ENCODE measurements around the gene PHAF1. TPM values are rescaled to one million over a fixed set of nuclear protein-coding genes. Genes with fewer than 3 reads are reported as not detected.

PHAF1 gene
- total RNA-seq, 1 donor from 2014 or later = 10.4 TPM

DNA sequence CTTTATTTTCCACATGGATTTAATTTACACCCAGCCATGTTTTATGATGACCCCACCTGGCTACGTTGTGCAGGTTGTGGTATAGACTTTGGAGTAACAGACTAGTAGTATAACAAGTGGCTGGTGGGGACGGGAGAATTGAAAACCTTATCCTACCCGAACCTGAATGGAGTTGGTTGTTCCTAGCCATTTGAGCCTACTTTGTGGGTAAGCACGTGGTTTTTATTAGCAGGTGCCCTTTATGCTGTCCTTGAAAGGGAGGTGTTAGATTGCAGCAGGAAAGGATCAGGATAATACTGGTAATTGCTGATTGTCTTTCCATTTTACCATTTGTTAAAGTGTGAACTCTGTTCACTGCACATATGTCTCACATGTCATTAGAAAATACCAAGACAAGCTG lies 31.9 kb upstream of the PHAF1 start:
- Histone ChIP-seq H3K4me1 (no peaks in the 10 kb centered on the region), H3K27me3 (ENCODE audit: low read depth) (no peaks in the 10 kb centered on the region), H3K27ac (replicated peaks) (no peak overlapping the region), H3K4me3 (no peak overlapping the region), H3K36me3 (peaks cover 28% of the 10 kb centered on the region), H3K9me3 (replicated peaks) (no peaks in the 10 kb centered on the region)
- TF ChIP-seq, protein P1, sequence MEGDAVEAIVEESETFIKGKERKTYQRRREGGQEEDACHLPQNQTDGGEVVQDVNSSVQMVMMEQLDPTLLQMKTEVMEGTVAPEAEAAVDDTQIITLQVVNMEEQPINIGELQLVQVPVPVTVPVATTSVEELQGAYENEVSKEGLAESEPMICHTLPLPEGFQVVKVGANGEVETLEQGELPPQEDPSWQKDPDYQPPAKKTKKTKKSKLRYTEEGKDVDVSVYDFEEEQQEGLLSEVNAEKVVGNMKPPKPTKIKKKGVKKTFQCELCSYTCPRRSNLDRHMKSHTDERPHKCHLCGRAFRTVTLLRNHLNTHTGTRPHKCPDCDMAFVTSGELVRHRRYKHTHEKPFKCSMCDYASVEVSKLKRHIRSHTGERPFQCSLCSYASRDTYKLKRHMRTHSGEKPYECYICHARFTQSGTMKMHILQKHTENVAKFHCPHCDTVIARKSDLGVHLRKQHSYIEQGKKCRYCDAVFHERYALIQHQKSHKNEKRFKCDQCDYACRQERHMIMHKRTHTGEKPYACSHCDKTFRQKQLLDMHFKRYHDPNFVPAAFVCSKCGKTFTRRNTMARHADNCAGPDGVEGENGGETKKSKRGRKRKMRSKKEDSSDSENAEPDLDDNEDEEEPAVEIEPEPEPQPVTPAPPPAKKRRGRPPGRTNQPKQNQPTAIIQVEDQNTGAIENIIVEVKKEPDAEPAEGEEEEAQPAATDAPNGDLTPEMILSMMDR (IDR thresholded peaks at IDR 0.05; ENCODE audit: borderline replicate concordance) = no peak
- intact Hi-C loops (cut with micrococcal nuclease) = no loop called here
- no peak for DNase-seq

GRCh38 chr16:67082100-67082499 lies 27.6 kb upstream of the PHAF1 start:
- Histone ChIP-seq H3K4me1 (peaks cover 9% of the 10 kb centered on the region), H3K4me3 (no peak overlapping the region), H3K27ac (replicated peaks) (no peak overlapping the region), H3K9me3 (replicated peaks) (no peaks in the 10 kb centered on the region), H3K36me3 (peaks cover 22% of the 10 kb centered on the region), H3K27me3 (ENCODE audit: low read depth) (no peaks in the 10 kb centered on the region)
- DNase-seq = no peak
- intact Hi-C loops (cut with micrococcal nuclease) = no loop called here
- TF ChIP-seq, protein P1 (IDR thresholded peaks at IDR 0.05; ENCODE audit: borderline replicate concordance) = no peak

DNA sequence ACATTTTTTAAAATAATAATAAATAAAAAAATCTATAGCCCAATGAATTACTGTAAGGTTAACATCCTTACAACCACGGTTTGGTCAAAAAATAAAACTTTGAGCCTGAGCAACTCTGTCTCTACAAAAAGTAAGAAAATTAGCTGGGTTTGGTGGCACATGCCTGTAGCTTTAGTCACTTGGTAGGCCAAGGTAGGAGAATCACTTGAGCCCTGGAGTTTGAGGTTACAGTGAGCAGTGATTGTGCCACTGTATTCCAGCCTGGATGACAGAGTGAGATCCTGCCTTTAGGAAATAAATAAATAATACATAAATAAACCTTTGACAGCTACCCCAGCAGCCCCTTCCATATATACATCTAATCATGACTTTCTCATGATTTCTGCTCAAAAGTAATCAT lies 26.9 kb upstream of the PHAF1 start:
- TF ChIP-seq, protein P1 (IDR thresholded peaks at IDR 0.05; ENCODE audit: borderline replicate concordance) = no peak
- Histone ChIP-seq H3K4me3 (no peak overlapping the region), H3K4me1 (peaks cover 11% of the 10 kb centered on the region), H3K36me3 (peaks cover 20% of the 10 kb centered on the region), H3K9me3 (replicated peaks) (no peaks in the 10 kb centered on the region), H3K27me3 (ENCODE audit: low read depth) (no peaks in the 10 kb centered on the region), H3K27ac (replicated peaks) (no peak overlapping the region)
- intact Hi-C loops (cut with micrococcal nuclease) = no loop called here
- DNase-seq = no peak

- DNase-seq = no peak
- Histone ChIP-seq H3K27ac (replicated peaks) (no peak overlapping the region), H3K9me3 (replicated peaks) (no peaks in the 10 kb centered on the region), H3K4me3 (no peak overlapping the region), H3K27me3 (ENCODE audit: low read depth) (no peaks in the 10 kb centered on the region), H3K4me1 (peaks cover 11% of the 10 kb centered on the region), H3K36me3 (peaks cover 17% of the 10 kb centered on the region)
- TF ChIP-seq, protein P1 (IDR thresholded peaks at IDR 0.05; ENCODE audit: borderline replicate concordance) = no peak
- intact Hi-C loops (cut with micrococcal nuclease) = no loop called here
Measured at GRCh38 chr16:67084345-67085028, 25.3 kb upstream of the PHAF1 start.

DNA sequence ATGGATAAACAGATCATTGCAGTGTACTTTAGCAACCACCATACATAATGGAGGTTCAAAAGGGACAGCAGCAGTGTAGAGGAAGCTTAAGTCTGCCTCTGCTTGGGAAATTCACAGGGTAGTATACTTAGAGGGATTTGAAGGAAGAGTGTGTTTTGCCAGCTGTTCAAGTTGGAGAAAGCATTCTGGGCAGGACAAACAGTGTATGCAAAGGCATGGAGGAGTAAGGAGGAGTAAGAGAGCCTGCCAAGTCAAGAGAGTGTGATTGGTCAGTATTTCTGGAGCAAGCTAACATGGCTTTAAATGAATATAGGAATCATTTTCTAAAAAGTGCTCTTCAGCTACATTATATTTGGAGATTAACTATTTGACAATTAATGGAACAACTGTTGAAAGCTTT lies 22.9 kb upstream of the PHAF1 start:
- intact Hi-C loops (cut with micrococcal nuclease) = no loop called here
- H3K36me3 ChIP-seq = peaks cover 16% of the 10 kb centered on the region
- TF ChIP-seq, protein P1 (IDR thresholded peaks at IDR 0.05; ENCODE audit: borderline replicate concordance) = no peak

More for the DNA sequence above, 22.9 kb upstream of the PHAF1 start:
- no peak for DNase-seq
- H3K27me3 ChIP-seq (ENCODE audit: low read depth) = no peaks in the 10 kb centered on the region
- no peaks in the 10 kb centered on the region for H3K9me3 ChIP-seq (replicated peaks)
- H3K4me3 ChIP-seq = no peak overlapping the region
- H3K27ac ChIP-seq (replicated peaks) = no peak overlapping the region
- H3K4me1 ChIP-seq = peaks cover 11% of the 10 kb centered on the region

Measured in left ventricle myocardium inferior (tissue), 1 donor.